HG03460 (cell line): ENCODE data around the gene ETV4.
"Not testable (repeated sequence)": the region's sequence is repeated elsewhere in the genome, so short reads cannot be mapped to it uniquely, and the experiment has no call there.

ENCODE experiments used
- ATAC-seq: cut with Tn5 transposase; IDR thresholded peaks from one replicate; pipeline ENCODE4 v1.9.1; 2021; ENCODE audit not compliant: unreplicated experiment

Gene ETV4

DNA sequence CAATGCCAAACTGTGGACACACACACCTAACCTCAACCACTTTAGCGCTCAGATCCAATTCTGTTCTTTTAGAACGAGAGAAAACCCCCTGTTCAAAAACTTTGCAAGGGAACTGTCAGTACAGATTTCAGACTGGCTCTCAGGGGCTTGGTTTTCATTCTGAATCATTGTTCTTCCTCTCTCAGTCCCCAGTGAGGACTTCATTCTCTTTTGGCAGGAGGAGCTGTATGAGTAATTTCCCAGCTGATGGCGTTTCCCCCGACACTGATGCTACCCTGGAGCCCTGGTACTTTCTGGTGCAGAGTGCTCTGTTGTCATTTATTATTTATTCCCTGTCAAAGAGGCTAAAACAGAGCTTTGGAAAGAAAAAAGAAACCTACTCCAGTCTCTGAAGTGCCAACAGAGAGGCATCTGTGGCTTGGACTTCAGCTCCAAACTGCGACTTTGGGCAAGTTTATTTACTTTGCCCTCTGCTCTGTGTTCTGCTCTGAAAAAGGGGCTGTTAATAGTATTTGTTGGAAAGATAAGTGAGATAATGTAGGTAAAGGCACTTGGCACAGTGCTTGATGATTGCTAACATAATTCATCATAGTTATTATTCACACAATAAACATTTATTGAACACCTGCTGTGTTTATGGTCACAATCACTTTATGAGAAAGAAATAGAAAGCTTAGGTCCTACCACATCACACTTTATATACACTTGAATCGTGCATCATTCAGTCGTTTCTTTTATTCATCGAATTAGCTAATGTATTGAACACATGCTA lies 28.3 kb downstream of the ETV4 start:
- peak; percentile 76 for ATAC-seq

GRCh38 chr17:43517161-43517560 lies 29.0 kb downstream of the ETV4 start:
- ATAC-seq, result peak; percentile 32

DNA sequence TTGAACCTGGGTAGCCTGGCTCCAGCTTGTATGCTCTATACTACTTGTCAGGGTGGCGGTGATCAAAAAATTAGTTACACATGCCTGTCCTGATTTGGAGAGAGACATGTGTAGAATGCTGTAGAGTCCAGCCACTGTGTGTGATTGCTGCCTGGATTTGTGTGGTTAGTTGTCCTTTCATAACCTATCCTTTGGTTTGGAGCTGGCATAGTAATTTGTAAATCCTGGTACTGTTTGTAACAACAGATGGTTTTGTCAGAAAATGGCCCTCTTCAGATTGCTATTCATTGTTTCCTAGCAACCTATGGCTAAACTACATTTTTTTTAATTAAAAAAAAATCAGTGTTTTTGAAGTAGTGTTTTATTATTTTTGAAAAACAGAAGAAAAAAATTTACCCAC lies 30.5 kb downstream of the ETV4 start:
- no peak for ATAC-seq

DNA sequence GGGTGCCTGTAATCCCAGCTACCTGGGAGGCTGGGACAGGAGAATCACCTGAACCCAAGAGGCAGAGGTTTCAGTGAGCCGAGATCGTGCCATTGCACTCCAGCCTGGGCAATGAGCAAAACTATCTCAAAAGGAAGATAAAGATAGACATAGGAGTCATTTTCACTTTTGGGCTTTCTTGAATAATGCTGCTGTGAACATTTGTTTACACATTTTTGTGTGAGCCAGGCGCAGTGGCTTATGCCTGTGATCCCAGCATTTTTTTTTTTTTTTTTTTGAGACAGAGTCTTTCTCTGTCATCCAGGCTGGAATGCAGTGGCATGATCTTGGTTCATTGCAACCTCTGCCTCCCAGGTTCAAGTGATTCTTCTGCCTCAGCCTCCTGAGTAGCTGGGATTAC lies 34.9 kb downstream of the ETV4 start:
- not testable (repeated sequence) for ATAC-seq

GRCh38 chr17:43509440-43509839 lies 36.7 kb downstream of the ETV4 start:
- not testable (repeated sequence) for ATAC-seq

DNA sequence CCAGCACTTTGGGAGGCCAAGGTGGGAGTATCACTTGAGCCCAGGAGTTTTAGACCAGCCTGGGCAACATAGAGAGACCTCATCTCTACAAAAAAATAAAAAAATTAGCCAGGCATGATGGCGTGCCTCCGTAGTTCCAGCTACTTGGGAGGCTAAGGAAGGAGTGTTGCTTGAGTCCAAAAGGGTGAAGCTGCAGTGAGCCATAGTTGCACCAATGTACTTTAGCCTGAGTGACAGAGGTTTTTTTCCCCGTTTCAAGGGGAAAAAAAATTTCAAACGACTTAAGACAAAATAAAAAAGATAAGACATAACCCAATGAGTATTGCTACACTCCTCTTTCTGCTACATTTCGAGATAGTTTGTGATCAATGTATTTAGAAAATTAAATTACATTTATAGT lies 55.5 kb downstream of the ETV4 start:
- ATAC-seq, result no peak

- peak; percentile 94 for ATAC-seq
These were observed 62.2 kb downstream of the ETV4 start, which contains the start of gene DHX8 for GRCh38 chr17:43483674-43484551. TSS of gene DHX8 (plus strand) at chr17:43483975. CDS start at chr17:43484038, 63 bp downstream.

GRCh38 chr17:43482103-43483012 lies 63.8 kb downstream of the ETV4 start:
- ATAC-seq, result no peak

GRCh38 chr17:43479948-43480347 lies 66.2 kb downstream of the ETV4 start:
- ATAC-seq, result no peak
